ENCODE results near the gene REXO1. TPM values are rescaled to one million over a fixed set of nuclear protein-coding genes. Genes with fewer than 3 reads are reported as not detected.

Gene REXO1
- total and polyA plus RNA-seq, 2 of the 13 experiments (the other 11 are each of a cell fraction or from before 2014, with no cell fraction given): 5.0 to 11.2 TPM

DNA sequence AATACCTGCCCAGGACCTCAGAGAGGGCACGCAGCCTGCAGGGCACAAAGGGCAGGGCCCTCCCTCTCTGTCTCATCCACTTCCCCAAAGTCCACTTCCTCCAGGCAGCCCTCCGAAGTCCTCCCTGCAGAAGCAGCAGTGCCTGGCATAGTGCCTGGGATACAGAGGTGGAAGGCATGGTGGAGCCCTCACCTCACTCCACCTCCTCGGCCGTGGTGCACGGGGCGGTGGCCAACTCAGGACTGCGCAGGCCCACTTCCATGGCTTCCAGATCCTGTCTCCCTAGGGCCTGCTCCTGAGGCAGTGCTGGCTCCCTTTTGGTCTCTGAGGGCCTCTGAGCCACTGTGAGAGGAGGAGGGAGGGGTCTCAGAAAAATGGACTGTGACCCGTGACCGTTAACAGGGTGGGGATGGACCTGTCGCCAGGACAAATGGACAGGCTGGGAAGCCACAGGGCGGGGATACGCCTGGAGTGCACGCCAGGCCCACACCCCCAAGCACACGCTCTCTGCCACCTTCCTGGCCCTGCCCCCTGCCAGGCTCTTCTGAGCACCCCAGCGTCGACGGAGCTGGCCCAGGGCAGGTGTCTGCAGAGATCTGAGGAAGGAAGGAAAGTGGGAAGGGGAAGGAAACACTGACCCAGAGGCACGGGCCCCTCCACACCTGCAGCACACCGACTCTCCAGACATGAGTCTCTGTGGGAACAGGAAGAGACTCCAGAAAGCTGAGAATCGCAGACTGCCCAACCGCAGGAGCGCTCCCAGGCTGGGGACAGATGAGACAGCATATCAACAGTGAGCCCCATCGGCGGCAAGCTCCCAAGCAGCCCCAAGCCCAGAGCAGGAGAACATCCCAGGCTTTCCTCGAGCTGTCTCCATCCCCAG is 8.4 kb downstream of the REXO1 start (continued):
- TF ChIP-seq, protein P1, sequence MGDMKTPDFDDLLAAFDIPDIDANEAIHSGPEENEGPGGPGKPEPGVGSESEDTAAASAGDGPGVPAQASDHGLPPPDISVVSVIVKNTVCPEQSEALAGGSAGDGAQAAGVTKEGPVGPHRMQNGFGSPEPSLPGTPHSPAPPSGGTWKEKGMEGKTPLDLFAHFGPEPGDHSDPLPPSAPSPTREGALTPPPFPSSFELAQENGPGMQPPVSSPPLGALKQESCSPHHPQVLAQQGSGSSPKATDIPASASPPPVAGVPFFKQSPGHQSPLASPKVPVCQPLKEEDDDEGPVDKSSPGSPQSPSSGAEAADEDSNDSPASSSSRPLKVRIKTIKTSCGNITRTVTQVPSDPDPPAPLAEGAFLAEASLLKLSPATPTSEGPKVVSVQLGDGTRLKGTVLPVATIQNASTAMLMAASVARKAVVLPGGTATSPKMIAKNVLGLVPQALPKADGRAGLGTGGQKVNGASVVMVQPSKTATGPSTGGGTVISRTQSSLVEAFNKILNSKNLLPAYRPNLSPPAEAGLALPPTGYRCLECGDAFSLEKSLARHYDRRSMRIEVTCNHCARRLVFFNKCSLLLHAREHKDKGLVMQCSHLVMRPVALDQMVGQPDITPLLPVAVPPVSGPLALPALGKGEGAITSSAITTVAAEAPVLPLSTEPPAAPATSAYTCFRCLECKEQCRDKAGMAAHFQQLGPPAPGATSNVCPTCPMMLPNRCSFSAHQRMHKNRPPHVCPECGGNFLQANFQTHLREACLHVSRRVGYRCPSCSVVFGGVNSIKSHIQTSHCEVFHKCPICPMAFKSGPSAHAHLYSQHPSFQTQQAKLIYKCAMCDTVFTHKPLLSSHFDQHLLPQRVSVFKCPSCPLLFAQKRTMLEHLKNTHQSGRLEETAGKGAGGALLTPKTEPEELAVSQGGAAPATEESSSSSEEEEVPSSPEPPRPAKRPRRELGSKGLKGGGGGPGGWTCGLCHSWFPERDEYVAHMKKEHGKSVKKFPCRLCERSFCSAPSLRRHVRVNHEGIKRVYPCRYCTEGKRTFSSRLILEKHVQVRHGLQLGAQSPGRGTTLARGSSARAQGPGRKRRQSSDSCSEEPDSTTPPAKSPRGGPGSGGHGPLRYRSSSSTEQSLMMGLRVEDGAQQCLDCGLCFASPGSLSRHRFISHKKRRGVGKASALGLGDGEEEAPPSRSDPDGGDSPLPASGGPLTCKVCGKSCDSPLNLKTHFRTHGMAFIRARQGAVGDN (CRISPR knock-in tag; IDR thresholded peaks at IDR 0.05): peak; percentile 87
- TF ChIP-seq HMG20A (CRISPR knock-in tag; IDR thresholded peaks at IDR 0.05; ENCODE audit: borderline replicate concordance): no peak
- no peak for TF ChIP-seq ZFP36L1 (CRISPR knock-in tag; IDR thresholded peaks at IDR 0.05)
- TF ChIP-seq, protein P2, sequence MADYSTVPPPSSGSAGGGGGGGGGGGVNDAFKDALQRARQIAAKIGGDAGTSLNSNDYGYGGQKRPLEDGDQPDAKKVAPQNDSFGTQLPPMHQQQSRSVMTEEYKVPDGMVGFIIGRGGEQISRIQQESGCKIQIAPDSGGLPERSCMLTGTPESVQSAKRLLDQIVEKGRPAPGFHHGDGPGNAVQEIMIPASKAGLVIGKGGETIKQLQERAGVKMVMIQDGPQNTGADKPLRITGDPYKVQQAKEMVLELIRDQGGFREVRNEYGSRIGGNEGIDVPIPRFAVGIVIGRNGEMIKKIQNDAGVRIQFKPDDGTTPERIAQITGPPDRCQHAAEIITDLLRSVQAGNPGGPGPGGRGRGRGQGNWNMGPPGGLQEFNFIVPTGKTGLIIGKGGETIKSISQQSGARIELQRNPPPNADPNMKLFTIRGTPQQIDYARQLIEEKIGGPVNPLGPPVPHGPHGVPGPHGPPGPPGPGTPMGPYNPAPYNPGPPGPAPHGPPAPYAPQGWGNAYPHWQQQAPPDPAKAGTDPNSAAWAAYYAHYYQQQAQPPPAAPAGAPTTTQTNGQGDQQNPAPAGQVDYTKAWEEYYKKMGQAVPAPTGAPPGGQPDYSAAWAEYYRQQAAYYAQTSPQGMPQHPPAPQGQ (CRISPR knock-in tag; IDR thresholded peaks at IDR 0.05; ENCODE audit: borderline replicate concordance): no peak
- TF ChIP-seq ZNF20 (CRISPR knock-in tag; IDR thresholded peaks at IDR 0.05): no peak
- TF ChIP-seq, protein P3, sequence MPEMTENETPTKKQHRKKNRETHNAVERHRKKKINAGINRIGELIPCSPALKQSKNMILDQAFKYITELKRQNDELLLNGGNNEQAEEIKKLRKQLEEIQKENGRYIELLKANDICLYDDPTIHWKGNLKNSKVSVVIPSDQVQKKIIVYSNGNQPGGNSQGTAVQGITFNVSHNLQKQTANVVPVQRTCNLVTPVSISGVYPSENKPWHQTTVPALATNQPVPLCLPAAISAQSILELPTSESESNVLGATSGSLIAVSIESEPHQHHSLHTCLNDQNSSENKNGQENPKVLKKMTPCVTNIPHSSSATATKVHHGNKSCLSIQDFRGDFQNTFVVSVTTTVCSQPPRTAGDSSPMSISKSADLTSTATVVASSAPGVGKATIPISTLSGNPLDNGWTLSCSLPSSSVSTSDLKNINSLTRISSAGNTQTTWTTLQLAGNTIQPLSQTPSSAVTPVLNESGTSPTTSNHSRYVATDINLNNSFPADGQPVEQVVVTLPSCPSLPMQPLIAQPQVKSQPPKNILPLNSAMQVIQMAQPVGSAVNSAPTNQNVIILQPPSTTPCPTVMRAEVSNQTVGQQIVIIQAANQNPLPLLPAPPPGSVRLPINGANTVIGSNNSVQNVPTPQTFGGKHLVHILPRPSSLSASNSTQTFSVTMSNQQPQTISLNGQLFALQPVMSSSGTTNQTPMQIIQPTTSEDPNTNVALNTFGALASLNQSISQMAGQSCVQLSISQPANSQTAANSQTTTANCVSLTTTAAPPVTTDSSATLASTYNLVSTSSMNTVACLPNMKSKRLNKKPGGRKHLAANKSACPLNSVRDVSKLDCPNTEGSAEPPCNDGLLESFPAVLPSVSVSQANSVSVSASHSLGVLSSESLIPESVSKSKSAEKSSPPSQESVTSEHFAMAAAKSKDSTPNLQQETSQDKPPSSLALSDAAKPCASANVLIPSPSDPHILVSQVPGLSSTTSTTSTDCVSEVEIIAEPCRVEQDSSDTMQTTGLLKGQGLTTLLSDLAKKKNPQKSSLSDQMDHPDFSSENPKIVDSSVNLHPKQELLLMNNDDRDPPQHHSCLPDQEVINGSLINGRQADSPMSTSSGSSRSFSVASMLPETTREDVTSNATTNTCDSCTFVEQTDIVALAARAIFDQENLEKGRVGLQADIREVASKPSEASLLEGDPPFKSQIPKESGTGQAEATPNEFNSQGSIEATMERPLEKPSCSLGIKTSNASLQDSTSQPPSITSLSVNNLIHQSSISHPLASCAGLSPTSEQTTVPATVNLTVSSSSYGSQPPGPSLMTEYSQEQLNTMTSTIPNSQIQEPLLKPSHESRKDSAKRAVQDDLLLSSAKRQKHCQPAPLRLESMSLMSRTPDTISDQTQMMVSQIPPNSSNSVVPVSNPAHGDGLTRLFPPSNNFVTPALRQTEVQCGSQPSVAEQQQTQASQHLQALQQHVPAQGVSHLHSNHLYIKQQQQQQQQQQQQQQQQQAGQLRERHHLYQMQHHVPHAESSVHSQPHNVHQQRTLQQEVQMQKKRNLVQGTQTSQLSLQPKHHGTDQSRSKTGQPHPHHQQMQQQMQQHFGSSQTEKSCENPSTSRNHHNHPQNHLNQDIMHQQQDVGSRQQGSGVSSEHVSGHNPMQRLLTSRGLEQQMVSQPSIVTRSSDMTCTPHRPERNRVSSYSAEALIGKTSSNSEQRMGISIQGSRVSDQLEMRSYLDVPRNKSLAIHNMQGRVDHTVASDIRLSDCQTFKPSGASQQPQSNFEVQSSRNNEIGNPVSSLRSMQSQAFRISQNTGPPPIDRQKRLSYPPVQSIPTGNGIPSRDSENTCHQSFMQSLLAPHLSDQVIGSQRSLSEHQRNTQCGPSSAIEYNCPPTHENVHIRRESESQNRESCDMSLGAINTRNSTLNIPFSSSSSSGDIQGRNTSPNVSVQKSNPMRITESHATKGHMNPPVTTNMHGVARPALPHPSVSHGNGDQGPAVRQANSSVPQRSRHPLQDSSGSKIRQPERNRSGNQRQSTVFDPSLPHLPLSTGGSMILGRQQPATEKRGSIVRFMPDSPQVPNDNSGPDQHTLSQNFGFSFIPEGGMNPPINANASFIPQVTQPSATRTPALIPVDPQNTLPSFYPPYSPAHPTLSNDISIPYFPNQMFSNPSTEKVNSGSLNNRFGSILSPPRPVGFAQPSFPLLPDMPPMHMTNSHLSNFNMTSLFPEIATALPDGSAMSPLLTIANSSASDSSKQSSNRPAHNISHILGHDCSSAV (CRISPR knock-in tag; IDR thresholded peaks at IDR 0.05; ENCODE audit: borderline replicate concordance): no peak
- TF ChIP-seq, protein P4, sequence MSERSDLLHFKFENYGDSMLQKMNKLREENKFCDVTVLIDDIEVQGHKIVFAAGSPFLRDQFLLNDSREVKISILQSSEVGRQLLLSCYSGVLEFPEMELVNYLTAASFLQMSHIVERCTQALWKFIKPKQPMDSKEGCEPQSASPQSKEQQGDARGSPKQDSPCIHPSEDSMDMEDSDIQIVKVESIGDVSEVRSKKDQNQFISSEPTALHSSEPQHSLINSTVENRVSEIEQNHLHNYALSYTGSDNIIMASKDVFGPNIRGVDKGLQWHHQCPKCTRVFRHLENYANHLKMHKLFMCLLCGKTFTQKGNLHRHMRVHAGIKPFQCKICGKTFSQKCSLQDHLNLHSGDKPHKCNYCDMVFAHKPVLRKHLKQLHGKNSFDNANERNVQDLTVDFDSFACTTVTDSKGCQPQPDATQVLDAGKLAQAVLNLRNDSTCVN (CRISPR knock-in tag; IDR thresholded peaks at IDR 0.05; ENCODE audit: borderline replicate concordance): no peak
- no peak for TF ChIP-seq TP53 (CRISPR knock-in tag; conservative IDR thresholded peaks at IDR 0.05)
- TF ChIP-seq ZFP41 (CRISPR knock-in tag; IDR thresholded peaks at IDR 0.05; ENCODE audit: borderline replicate concordance): no peak
- TF ChIP-seq HMGA1 (CRISPR knock-in tag; conservative IDR thresholded peaks at IDR 0.05): no peak

Measured in HepG2 (cell line).